Prostate gland (tissue), 2 donors: ENCODE results near the gene DNAH8. TPM values are rescaled to one million over a fixed set of nuclear protein-coding genes. Genes with fewer than 3 reads are reported as not detected.

ENCODE experiments used
- DNase-seq: peaks from one replicate; pipeline ENCODE4 v3.0.0-alpha.2; 2019; ENCODE audit warnings: low spot score
- H3K27ac ChIP-seq, 2 donors: fragments of 200-600 bp; sonication (generic); 2 replicates each; pipeline ENCODE4 v1.5.1; 2017 to 2019
- H3K27me3 ChIP-seq: fragments of 200-600 bp; sonication (generic); replicated peaks from 2 replicates; pipeline ENCODE4 v1.5.1; 2019; ENCODE audit not compliant: insufficient read depth
- H3K36me3 ChIP-seq, 2 donors: fragments of 200-600 bp; sonication (generic); 1 replicate in 1 of 2; 2 replicates in 1 of 2; pipeline versions ENCODE4 v1.5.1 to v1.8.1; 2017 to 2019
- H3K4me1 ChIP-seq: fragments of 200-600 bp; sonication (generic); replicated peaks from 2 replicates; pipeline ENCODE4 v1.5.1; 2019
- H3K4me3 ChIP-seq, 2 donors: fragments of 200-600 bp; sonication (generic); 2 replicates each; pipeline ENCODE4 v1.5.1; 2017 to 2019
- H3K9me3 ChIP-seq: fragments of 200-600 bp; sonication (generic); 2 replicates; pipeline ENCODE4 v1.5.1; 2017
- CTCF ChIP-seq, 4 experiments: fragments of 200-600 bp in 2 of 4; fragments of 450-650 bp in 2 of 4; sonication (generic) in 2 of 4; IDR thresholded peaks; 1 replicate in 3 of 4; 2 replicates in 1 of 4; pipeline ENCODE4 v1.5.1; 2016 to 2019; ENCODE audit warnings: antibody characterized with exemption in 4 of 4, mild to moderate bottlenecking in 2 of 4, moderate library complexity in 2 of 4
- POLR2A ChIP-seq: fragments of 450-650 bp; IDR thresholded peaks from one replicate; pipeline ENCODE4 v1.6.1; 2016; ENCODE audit warnings: antibody characterized with exemption, mild to moderate bottlenecking
- POLR2AphosphoS5 ChIP-seq: sonication (generic); formaldehyde crosslinking; IDR thresholded peaks from one replicate; pipeline ENCODE4 v1.6.1; 2017; ENCODE audit warnings: antibody characterized with exemption
- WGBS: methylation state at CpG from one replicate; pipeline ENCODE4 v1.1.5; 2018; 5-methylcytosine and 5-hydroxymethylcytosine counted together
- intact Hi-C: fragments of 100-400 bp; cut with DNase I; formaldehyde crosslinking; loops from one replicate; pipeline ENCODE4 v1.14.2; 2022
- total RNA-seq, 2 donors: library from RNA; depleted of rRNA; stranded (reverse); fragments of >200 nt; gene quantifications; one replicate each; pipeline ENCODE4 v1.1.0, GENCODE V29; 2016

The DNAH8 gene
- total RNA-seq, 2 donors from 2014 or later = 0.36 to 3.6 TPM

GRCh38 chr6:38877721-38878120 lies 162.6 kb downstream of the DNAH8 start:
- Histone ChIP-seq H3K9me3 (no peaks in the 10 kb centered on the region), H3K27me3 (no peaks in the 10 kb centered on the region), H3K4me3 (no peak overlapping the region), H3K27ac (no peak overlapping the region), H3K4me1 (no peaks in the 10 kb centered on the region), H3K36me3 (no peaks in the 10 kb centered on the region)
- intact Hi-C loops = no loop called here
- DNase-seq = no peak
- 95% methylated on average over 1 of the region's 3 CpGs for WGBS
- TF ChIP-seq POLR2A (no peak), CTCF (IDR thresholded peaks at IDR 0.05) (no peak), POLR2AphosphoS5 (no peak)

- no peak for DNase-seq
- Histone ChIP-seq H3K27me3 (no peaks in the 10 kb centered on the region), H3K4me1 (no peaks in the 10 kb centered on the region), H3K9me3 (no peaks in the 10 kb centered on the region), H3K4me3 (no peak overlapping the region), H3K36me3 (no peaks in the 10 kb centered on the region), H3K27ac (no peak overlapping the region)
- no peak for TF ChIP-seq POLR2A
- no peak for TF ChIP-seq POLR2AphosphoS5
- no peak for TF ChIP-seq CTCF (IDR thresholded peaks at IDR 0.05)
- 97% methylated on average over 2 of the region's 2 CpGs for WGBS
- intact Hi-C loops = no loop called here
These were observed 167.0 kb downstream of the DNAH8 start for GRCh38 chr6:38882157-38882556.

GRCh38 chr6:38897507-38897906 lies 182.4 kb downstream of the DNAH8 start:
- Histone ChIP-seq H3K4me3 (no peak overlapping the region), H3K36me3 (no peaks in the 10 kb centered on the region), H3K27me3 (no peaks in the 10 kb centered on the region), H3K9me3 (no peaks in the 10 kb centered on the region), H3K27ac (no peak overlapping the region), H3K4me1 (no peaks in the 10 kb centered on the region)
- TF ChIP-seq CTCF (IDR thresholded peaks at IDR 0.05) = no peak
- TF ChIP-seq POLR2AphosphoS5 = no peak
- no peak for TF ChIP-seq POLR2A
- intact Hi-C loops = no loop called here
- WGBS = 84% methylated on average over 6 of the region's 6 CpGs
- no peak for DNase-seq

GRCh38 chr6:38901802-38902522 lies 186.9 kb downstream of the DNAH8 start:
- intact Hi-C loops = no loop called here
- Histone ChIP-seq H3K4me1 (no peaks in the 10 kb centered on the region), H3K36me3 (no peaks in the 10 kb centered on the region), H3K27ac (no peak overlapping the region), H3K9me3 (no peaks in the 10 kb centered on the region), H3K4me3 (no peak overlapping the region), H3K27me3 (no peaks in the 10 kb centered on the region)
- 96% methylated on average over 3 of the region's 3 CpGs for WGBS
- TF ChIP-seq POLR2A = no peak
- no peak for TF ChIP-seq POLR2AphosphoS5
- TF ChIP-seq CTCF (IDR thresholded peaks at IDR 0.05) = no peak
- DNase-seq = no peak

GRCh38 chr6:38906582-38906981 lies 191.5 kb downstream of the DNAH8 start:
- intact Hi-C loops = no loop called here
- H3K27ac ChIP-seq = no peak overlapping the region
- DNase-seq = no peak
- no peak overlapping the region for H3K4me3 ChIP-seq
- H3K4me1 ChIP-seq = no peaks in the 10 kb centered on the region
- no peaks in the 10 kb centered on the region for H3K27me3 ChIP-seq
- TF ChIP-seq POLR2AphosphoS5 = no peak
- TF ChIP-seq CTCF (IDR thresholded peaks at IDR 0.05) = no peak
- no peak for TF ChIP-seq POLR2A
- H3K9me3 ChIP-seq = no peaks in the 10 kb centered on the region
- 88% methylated on average over 4 of the region's 4 CpGs for WGBS
- H3K36me3 ChIP-seq = no peaks in the 10 kb centered on the region
